BLaER1 (cell line): ENCODE measurements around the gene TJP2.
A peak's percentile ranks its signal among the peaks of the same experiment; 100 is the strongest.

Source experiments
- H3K27ac ChIP-seq: shearing (Covaris generic); formaldehyde crosslinking; 2 replicates; pipeline ENCODE4 v1.8.1; 2022
- H3K27me3 ChIP-seq: shearing (Covaris generic); formaldehyde crosslinking; 2 replicates; pipeline ENCODE4 v1.8.1; 2022
- H3K36me3 ChIP-seq: shearing (Covaris generic); formaldehyde crosslinking; 2 replicates; pipeline ENCODE4 v1.8.1; 2022
- H3K4me1 ChIP-seq: shearing (Covaris generic); formaldehyde crosslinking; 2 replicates; pipeline ENCODE4 v1.8.1; 2022
- H3K4me2 ChIP-seq: shearing (Covaris generic); formaldehyde crosslinking; 2 replicates; pipeline ENCODE4 v1.8.1; 2022
- H3K4me3 ChIP-seq: shearing (Covaris generic); formaldehyde crosslinking; 2 replicates; pipeline ENCODE4 v1.8.1; 2022
- H3K9ac ChIP-seq: shearing (Covaris generic); formaldehyde crosslinking; 2 replicates; pipeline ENCODE4 v1.8.1; 2022
- H3K9me3 ChIP-seq: shearing (Covaris generic); formaldehyde crosslinking; 2 replicates; pipeline ENCODE4 v1.8.1; 2022
- H4K20me1 ChIP-seq: shearing (Covaris generic); formaldehyde crosslinking; 2 replicates; pipeline ENCODE4 v1.8.1; 2022
- Cebpa-rat ChIP-seq: shearing (Covaris generic); IDR thresholded peaks from 2 replicates; pipeline ENCODE4 v1.8.1; 2022

The TJP2 gene

GRCh38 chr9:69186841-69187611, 12.9 kb downstream of the TJP2 start:
- no peaks in the 10 kb centered on the region for H3K27me3 ChIP-seq
- H3K4me1 ChIP-seq: peaks cover 19% of the 10 kb centered on the region
- H4K20me1 ChIP-seq: no peaks in the 10 kb centered on the region
- H3K9me3 ChIP-seq: no peaks in the 10 kb centered on the region
- H3K27ac ChIP-seq: no peak overlapping the region
- H3K4me3 ChIP-seq: no peak overlapping the region
- no peak for TF ChIP-seq Cebpa-rat
- no peak overlapping the region for H3K4me2 ChIP-seq
- H3K9ac ChIP-seq: no peak overlapping the region
- H3K36me3 ChIP-seq: no peaks in the 10 kb centered on the region

DNA sequence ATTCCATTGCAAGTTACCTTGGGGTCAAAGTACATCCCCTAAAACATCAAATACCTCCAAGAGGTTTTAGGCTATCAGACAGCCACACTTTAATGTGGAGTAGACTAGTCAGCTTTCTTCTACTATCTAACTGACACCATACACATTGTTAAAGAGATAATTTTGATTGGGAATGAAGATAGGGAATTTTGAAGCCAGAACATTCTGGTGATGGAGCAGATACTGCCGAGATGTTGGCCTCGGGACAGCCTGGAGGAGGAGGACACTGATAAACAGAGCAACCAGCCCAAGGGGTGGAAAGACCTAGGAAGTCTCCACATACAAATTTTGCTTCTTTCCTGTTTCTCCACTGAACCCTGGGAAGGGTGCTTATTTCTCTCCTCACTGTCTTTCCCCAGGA, 14.9 kb downstream of the TJP2 start:
- H3K4me2 ChIP-seq: no peak overlapping the region
- H3K27ac ChIP-seq: no peak overlapping the region
- no peaks in the 10 kb centered on the region for H3K36me3 ChIP-seq
- no peaks in the 10 kb centered on the region for H3K9me3 ChIP-seq
- no peak for TF ChIP-seq Cebpa-rat
- peaks cover 30% of the 10 kb centered on the region for H3K4me1 ChIP-seq
- no peak overlapping the region for H3K9ac ChIP-seq
- H3K4me3 ChIP-seq: no peak overlapping the region
- H3K27me3 ChIP-seq: no peaks in the 10 kb centered on the region
- H4K20me1 ChIP-seq: no peaks in the 10 kb centered on the region

DNA sequence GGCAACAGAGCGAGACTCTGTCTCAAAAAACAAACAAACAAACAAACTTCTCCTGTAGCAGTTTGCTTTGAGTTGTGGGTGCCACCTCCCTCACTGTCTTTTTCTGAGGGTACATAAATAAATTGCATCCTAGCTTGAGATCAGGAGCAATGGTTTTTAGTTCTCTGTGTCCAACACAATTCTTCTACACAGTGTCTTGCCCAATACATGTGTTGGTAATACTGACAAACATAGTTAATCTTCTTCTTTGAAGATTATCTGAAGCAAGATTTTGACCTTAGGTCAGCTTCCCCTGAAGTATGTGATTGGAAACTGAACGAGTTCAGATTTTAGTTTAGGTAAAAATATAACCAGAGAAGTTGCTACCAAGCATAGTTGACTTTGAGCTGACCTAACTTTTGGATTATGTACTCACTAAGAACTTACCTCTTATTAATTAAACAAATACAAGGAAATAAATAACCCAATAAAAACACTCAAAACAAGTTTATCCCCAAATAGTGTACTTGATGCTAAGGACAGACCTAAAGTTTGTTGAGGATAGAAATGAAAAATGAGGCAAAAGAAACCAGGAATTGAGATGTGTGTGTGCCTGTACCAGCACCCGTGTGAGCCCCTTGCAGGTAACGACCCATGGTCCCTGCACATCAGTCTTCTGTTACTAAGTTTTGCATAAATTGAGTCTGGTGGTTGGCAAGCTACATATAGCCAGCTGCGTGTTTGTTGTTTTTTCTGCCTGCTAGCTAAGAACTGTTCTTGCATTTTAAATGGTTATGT, 16.2 kb downstream of the TJP2 start:
- Histone ChIP-seq H3K36me3 (no peaks in the 10 kb centered on the region), H3K9me3 (no peaks in the 10 kb centered on the region), H3K4me3 (no peak overlapping the region), H3K4me1 (peaks cover 30% of the 10 kb centered on the region), H4K20me1 (no peaks in the 10 kb centered on the region), H3K4me2 (peak overlapping the region; percentile 56), H3K27ac (no peak overlapping the region), H3K27me3 (no peaks in the 10 kb centered on the region), H3K9ac (no peak overlapping the region)
- no peak for TF ChIP-seq Cebpa-rat

- Histone ChIP-seq H4K20me1 (no peaks in the 10 kb centered on the region), H3K36me3 (no peaks in the 10 kb centered on the region), H3K9me3 (no peaks in the 10 kb centered on the region), H3K4me2 (peak overlapping the region; percentile 56), H3K4me3 (no peak overlapping the region), H3K9ac (no peak overlapping the region), H3K27ac (no peak overlapping the region), H3K27me3 (no peaks in the 10 kb centered on the region), H3K4me1 (peaks cover 30% of the 10 kb centered on the region)
- no peak for TF ChIP-seq Cebpa-rat
These were observed 16.7 kb downstream of the TJP2 start for GRCh38 chr9:69190863-69191181.

DNA sequence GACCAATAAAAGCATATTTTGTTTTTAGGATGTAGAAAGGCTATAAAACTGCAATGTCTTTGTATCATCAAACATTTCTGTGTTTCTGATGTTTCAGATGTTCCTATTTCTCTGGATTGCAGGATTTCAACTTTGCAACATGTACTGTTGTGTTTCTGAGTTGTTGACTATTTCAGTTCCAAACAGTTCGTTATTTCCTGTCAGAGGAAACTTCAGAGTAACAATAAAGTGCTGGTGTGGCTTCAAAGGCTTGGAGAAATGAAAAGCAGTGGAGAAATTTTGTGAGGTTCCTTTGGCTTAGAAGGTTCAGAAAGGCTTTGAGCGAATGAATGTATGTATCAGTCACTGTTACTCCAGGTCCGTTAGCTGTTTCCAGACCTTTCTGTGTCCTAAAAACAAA, 17.2 kb downstream of the TJP2 start:
- H3K4me1 ChIP-seq: peaks cover 30% of the 10 kb centered on the region
- no peaks in the 10 kb centered on the region for H3K27me3 ChIP-seq
- no peak for TF ChIP-seq Cebpa-rat
- H3K4me2 ChIP-seq: peak overlapping the region; percentile 56
- no peak overlapping the region for H3K27ac ChIP-seq
- no peak overlapping the region for H3K4me3 ChIP-seq
- H3K9ac ChIP-seq: no peak overlapping the region; the same call in 1 of the 2 replicates
- no peaks in the 10 kb centered on the region for H4K20me1 ChIP-seq
- H3K36me3 ChIP-seq: no peaks in the 10 kb centered on the region
- no peaks in the 10 kb centered on the region for H3K9me3 ChIP-seq

DNA sequence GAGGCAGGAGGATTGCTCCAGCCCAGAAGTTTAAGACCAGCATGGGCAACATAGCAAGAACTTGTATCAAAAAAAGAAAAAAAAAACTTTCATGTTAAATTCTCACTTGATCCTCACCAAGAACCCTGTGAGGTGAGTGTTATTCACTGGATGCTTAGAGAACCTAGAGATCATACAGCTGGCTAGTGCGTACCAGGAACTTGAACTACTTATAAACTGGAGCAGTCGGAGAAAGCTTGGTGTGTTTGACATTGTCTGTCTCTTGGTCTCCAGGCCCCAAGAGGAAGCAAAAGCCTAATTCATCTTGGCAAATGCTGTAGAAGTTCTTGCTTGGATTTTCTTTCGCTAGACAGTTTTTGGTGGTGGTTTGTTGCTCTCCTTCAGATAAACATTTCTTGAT, 18.1 kb downstream of the TJP2 start:
- Histone ChIP-seq H3K27ac (no peak overlapping the region), H4K20me1 (no peaks in the 10 kb centered on the region), H3K4me1 (peaks cover 30% of the 10 kb centered on the region), H3K9me3 (no peaks in the 10 kb centered on the region), H3K9ac (no peak overlapping the region), H3K36me3 (no peaks in the 10 kb centered on the region), H3K4me3 (no peak overlapping the region), H3K4me2 (peak overlapping the region; percentile 56), H3K27me3 (no peaks in the 10 kb centered on the region)
- TF ChIP-seq Cebpa-rat: no peak

DNA sequence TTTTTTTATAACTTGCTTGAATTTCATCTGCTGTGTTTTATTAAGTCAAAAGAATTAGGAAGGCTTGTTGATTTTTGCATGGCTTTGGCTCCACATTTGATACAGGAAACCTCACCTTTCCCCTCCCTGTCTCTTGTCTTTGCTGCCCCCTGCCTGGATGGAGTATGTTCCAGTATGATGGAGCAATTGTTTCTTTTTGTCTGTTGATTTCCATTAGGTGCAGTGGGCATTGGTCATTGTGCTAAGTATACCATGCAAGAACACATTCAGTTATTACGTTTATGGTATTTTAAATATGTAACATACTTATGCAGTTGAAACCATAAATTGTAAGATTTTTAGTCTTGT, 19.6 kb downstream of the TJP2 start:
- no peaks in the 10 kb centered on the region for H3K9me3 ChIP-seq
- no peaks in the 10 kb centered on the region for H3K27me3 ChIP-seq
- H3K4me1 ChIP-seq: peaks cover 30% of the 10 kb centered on the region
- no peak overlapping the region for H3K9ac ChIP-seq
- no peak overlapping the region for H3K4me3 ChIP-seq
- H3K27ac ChIP-seq: no peak overlapping the region
- H3K36me3 ChIP-seq: no peaks in the 10 kb centered on the region
- no peaks in the 10 kb centered on the region for H4K20me1 ChIP-seq
- no peak overlapping the region for H3K4me2 ChIP-seq
- no peak for TF ChIP-seq Cebpa-rat

DNA sequence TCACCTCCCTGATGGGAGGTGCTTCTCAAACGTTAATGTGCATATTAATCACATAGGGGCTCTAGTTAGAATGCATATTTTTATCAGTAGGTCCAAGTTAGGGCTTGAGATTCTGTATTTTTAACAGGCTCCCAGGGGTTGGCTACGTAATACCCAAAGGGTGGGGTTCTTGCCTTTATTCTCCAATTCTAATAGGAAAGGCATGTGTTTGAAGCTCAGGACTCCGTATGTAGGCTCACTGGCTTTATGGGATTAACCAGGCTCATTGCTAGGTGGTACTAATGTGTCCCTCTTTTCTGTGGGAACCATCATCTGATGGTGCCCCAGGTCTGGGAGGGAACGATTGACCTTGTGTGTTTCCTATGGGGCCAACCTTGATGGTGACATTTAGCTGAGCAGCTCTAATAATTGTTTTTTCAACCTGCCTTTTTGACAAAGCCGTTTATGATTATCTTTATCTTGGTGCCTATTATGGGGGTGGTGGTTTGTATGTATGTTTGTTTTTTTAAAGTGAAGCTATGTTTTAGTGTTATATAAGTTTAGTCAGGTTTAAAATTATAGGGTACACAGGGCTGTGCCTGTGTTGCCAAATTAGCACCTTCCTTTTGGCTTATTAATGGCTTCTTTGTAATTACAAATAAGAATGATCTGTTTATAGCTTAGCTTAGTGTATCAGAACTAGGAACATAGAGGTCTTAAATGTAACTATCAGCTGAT, 20.8 kb downstream of the TJP2 start:
- H4K20me1 ChIP-seq: no peaks in the 10 kb centered on the region
- no peaks in the 10 kb centered on the region for H3K9me3 ChIP-seq
- TF ChIP-seq Cebpa-rat: no peak
- no peak overlapping the region for H3K27ac ChIP-seq
- no peaks in the 10 kb centered on the region for H3K27me3 ChIP-seq
- H3K4me2 ChIP-seq: no peak overlapping the region
- peaks cover 30% of the 10 kb centered on the region for H3K4me1 ChIP-seq
- no peak overlapping the region for H3K4me3 ChIP-seq
- H3K36me3 ChIP-seq: no peaks in the 10 kb centered on the region
- H3K9ac ChIP-seq: no peak overlapping the region

- H3K9ac ChIP-seq: no peak overlapping the region
- H4K20me1 ChIP-seq: no peaks in the 10 kb centered on the region
- H3K27ac ChIP-seq: no peak overlapping the region
- H3K27me3 ChIP-seq: no peaks in the 10 kb centered on the region
- H3K4me2 ChIP-seq: no peak overlapping the region
- H3K4me3 ChIP-seq: no peak overlapping the region
- no peaks in the 10 kb centered on the region for H3K36me3 ChIP-seq
- H3K4me1 ChIP-seq: peaks cover 27% of the 10 kb centered on the region
- H3K9me3 ChIP-seq: no peaks in the 10 kb centered on the region
- TF ChIP-seq Cebpa-rat: no peak
These were observed 21.6 kb downstream of the TJP2 start for GRCh38 chr9:69195668-69196067.

DNA sequence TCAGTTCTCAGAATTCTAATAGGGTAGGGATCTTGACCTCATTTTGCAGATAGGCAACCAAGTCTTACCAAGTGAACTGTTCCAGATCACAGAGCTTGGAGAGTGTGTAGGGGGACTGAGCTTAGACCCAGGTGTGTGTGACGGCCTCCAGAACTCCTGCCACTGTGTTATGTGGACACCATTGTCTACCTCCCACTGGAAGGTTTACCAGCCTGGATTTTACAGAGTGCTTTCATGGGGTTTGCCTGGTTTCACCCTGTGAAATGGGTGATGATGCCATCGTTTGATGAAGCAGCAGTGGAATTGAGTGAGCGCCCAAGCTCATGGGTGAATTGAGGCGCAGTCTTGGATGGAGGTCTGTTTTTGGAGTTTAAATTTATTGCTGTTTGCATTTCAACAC, 23.6 kb downstream of the TJP2 start:
- TF ChIP-seq Cebpa-rat: no peak
- no peaks in the 10 kb centered on the region for H3K9me3 ChIP-seq
- H3K27me3 ChIP-seq: no peaks in the 10 kb centered on the region
- no peaks in the 10 kb centered on the region for H4K20me1 ChIP-seq
- 0 out of 2 replicates have a peak, but pooled peaks cover 7% of the 10 kb centered on the region for H3K4me1 ChIP-seq
- H3K4me2 ChIP-seq: no peak overlapping the region
- H3K4me3 ChIP-seq: no peak overlapping the region
- no peak overlapping the region for H3K9ac ChIP-seq
- H3K36me3 ChIP-seq: no peaks in the 10 kb centered on the region
- H3K27ac ChIP-seq: no peak overlapping the region
